ENCODE data around the gene FOXL3.

DNA sequence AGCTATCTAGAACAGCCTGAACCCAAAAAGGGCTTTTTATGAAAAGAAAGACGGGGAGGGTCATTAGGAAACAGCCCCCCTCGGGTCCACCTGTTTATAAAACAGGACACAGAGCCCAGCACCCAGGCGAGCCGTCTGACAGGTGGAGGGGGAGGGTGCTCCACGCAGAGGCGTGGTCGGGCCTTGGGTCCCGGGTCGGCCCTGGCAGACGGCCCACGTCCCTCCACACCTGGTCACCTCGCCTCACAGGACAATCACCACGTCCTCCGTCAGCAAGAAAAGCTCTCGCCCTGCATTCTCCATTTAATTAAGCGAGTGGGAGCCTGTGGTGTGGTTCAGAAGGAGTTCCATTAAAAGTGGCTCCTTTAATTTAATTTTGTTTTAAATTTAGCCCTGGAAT lies 42.3 kb upstream of the FOXL3 start:
- TF ChIP-seq CTCF (IDR thresholded peaks at IDR 0.05) (no peak), ZFX (IDR thresholded peaks at IDR 0.05; ENCODE audit: borderline replicate concordance) (no peak)
